KBM-7 (cell line): ENCODE results near the gene PHYH.
A peak's percentile ranks its signal among the peaks of the same experiment; 100 is the strongest.

ENCODE experiments used
- DNase-seq: peaks from one replicate; pipeline ENCODE4 v3.0.0-alpha.2; 2015
- in situ Hi-C: fragments of 300-500 bp; cut with MboI; formaldehyde crosslinking; loops from 2 replicates; pipeline ENCODE4 v1.14.3; 2020; ENCODE audit warnings: low sequenced_read_pairs, low pct_unique_long_range_greater_than_20kb, mixed read lengths

The PHYH gene

GRCh38 chr10:13327534-13327933 is 27.7 kb upstream of the PHYH start:
- DNase-seq: no peak
- in situ Hi-C loops: no loop called here

GRCh38 chr10:13322615-13323148 is 22.8 kb upstream of the PHYH start:
- in situ Hi-C loops: no loop called here
- DNase-seq: no peak

GRCh38 chr10:13321576-13321975 is 21.7 kb upstream of the PHYH start:
- no peak for DNase-seq
- in situ Hi-C loops: no loop called here

DNA sequence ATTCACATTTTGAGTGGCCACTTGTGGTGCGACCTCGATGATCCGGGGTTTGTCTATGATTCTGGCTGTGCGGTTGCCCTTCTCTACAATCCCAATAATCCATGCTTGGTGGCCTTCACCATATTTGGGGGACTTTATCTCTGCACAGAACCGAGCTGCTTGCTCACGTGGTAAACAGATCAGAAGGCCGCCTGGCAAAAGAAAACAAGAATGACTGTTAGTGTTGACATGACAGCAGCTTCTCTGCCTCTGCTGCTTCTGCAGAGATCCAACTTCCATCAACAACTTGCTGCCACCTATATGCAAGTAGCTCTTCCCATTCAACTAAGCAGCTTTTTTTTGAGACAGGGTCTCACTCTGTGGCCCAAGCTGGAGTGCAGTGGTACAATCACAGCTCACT is 19.3 kb upstream of the PHYH start:
- DNase-seq: no peak
- in situ Hi-C loops: no loop called here

DNA sequence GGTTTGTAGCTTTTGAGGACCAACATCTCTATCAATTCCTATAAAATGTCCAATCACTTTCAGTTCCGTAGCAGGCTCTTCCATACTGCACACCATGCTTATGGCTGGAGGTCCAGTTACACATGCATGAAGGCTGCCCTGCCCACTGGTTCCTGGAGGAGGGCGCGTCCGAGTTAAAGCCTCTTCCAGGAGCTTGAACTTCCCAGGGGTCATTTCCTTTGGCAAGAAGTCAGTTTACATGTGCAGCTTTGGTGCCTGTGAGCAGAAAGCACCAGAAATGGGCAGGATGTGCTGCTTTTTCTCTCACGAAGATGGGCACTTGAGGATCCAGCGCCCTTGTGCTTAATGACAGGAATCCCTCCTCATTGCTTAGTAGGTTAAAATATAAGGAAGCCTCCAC is 17.6 kb upstream of the PHYH start:
- DNase-seq: no peak
- in situ Hi-C loops: no loop called here

GRCh38 chr10:13316635-13317311 is 16.9 kb upstream of the PHYH start:
- DNase-seq: no peak
- in situ Hi-C loops: no loop called here

DNA sequence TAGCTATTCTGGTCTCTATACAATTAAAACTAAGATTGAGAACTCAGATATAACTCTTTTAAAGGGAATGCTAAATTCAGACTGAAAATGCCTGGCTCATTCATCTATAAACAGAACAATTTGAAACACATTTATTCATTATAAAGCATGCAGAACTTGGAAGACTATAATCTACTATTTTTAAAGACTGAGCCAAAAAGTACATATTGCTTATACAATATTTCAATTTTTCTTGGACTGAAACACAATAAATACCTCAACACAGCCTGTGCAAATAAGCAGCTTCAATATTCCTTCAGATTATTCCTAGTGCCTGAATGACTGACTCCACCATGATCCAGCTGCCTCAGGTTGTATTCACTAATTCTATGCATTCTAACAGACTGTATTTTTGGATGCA is 15.5 kb upstream of the PHYH start:
- in situ Hi-C loops: no loop called here
- DNase-seq: no peak

DNA sequence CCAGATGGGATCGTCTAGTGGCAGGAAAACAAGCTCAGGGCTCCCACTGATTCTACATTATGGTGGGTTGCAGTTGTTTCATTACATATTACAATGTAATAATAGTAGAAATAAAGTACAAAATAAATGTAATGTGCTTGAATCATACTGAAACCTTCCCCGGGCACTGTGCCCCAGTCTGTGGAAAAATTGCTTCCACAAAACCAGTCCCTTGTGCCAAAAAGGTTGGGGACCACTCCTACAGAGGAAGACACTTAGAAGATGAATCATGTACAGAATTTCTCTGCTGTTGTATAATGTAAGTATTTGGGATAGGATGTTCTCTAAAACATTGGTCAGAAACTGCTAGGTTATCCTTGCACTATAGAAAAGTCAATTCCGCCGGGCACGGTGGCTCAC is 11.3 kb upstream of the PHYH start:
- in situ Hi-C loops: no loop called here

DNA sequence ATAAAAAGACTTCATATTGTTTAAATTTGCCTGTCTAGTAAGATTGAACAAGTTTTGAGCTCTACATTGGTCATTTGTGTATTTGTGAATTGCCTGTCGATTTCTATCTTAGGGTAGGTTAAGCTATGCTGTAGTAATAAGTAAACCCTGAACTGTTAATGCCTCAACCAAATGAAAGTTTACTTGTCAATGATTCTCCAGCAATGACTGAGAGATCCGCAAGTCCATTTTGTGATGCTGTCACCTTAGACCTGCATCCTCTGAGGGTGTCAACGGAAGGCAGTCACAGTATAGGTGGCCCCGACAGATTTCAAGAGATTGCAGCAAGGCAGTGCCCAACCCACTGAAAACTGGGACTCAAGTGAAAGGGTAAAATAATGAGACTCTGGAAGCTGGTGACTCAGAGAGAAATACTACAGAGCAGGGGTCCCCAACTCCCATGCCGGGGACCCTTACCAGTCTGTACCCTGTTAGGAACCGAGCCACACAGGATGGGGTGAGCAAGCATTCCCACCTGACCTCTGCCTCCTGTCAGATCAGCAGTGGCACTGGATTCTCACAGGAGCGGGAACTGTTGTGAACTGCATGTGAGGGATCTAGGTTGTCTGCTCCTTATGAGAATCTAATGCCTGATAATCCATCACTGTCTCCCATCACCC is 10.8 kb upstream of the PHYH start:
- no peak for DNase-seq
- in situ Hi-C loops: no loop called here

More for the DNA sequence above, 11.3 kb upstream of the PHYH start:
- no peak for DNase-seq

DNA sequence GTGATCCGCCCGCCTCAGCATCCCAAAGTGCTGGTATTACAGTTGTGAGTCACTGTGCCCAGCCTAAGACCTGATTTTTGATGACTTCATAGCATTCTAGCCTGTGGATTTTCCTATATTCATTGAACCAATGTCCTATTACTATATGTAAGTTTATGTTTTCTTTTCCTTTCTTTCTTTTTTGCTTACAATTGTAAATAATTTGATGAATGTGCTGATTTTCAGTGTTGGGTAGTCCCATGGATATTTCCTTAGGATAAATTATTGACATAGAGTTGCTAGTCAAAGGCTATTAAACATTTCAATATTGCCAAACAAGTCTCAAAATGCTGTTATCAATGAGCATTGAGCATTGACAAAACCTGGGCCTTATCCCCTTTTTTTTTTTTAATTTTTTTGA is 9.9 kb upstream of the PHYH start:
- no peak for DNase-seq

DNA sequence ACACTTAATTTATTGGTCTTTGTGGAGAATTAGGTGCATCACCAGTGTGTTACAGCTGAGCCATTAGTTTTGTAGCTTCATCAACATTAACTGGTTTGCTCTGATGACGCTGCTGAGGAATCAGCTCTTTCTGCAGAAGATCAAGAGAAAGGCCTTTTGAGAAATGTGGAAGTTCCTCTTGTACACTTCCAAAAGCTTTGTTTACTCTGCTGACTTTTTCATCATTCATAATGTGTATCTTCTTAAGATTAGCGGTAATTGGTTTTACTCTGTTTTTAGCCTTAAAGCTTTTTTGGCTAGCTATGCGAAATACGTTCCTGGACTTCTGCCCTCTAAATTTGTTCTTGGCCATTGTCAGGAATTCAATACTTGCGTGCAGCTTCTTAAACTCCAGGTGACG is 8.2 kb upstream of the PHYH start:
- DNase-seq: no peak
- in situ Hi-C loops: no loop called here

More for the DNA sequence above, 9.9 kb upstream of the PHYH start:
- in situ Hi-C loops: no loop called here

DNA sequence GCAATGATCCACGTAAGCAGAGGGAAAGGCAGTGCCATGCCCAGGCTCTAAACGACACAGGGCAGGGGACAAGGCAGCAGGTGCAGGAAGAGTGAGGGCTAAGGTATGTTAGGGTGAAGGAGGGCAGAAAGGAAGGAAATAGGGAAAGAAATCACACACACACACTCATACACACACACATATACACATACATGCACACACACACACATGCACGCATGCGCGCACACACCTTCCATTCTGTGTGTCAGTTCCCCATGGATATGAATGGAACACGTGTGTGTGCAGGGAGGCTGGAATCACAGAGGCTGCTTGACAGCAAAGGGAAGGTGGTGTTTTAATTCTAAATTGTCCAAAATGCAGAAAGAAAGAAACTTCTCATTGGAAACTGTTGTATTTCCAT is 6.2 kb upstream of the PHYH start:
- no peak for DNase-seq
- in situ Hi-C loops: no loop called here

DNA sequence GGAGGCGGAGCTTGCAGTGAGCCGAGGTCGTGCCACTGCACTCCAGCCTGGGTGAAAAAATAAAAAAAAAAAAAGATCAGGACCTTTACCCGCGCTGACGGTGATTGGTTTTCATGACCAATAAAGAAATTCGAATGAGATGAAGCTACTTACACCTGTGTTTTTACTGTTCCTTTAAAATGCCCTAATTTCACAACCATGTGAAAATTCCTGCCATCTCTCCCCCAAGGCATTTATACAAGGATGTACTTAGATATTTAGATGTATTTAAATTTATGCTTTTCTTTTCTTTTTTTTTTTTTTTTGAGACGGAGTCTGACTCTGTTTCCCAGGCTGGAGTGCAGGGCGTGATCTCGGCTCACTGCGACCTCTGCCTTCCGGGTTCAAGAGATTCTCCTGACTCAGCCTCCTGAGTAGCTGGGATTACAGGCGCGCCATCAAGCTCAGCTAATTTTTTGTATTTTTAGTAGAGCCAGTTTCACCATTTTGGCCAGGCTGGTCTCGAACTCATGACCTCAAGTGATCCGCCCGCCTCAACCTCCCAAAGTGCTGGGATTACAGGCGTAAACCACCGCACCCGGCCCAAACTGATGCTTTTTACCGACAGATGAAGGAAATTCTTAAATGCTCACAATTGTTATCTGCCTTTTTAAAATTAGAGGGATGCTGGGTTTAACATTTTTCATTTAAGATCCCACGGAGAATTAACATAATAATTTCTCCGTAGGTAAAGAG is 3.1 kb upstream of the PHYH start:
- in situ Hi-C loops: no loop called here
- no peak for DNase-seq

DNA sequence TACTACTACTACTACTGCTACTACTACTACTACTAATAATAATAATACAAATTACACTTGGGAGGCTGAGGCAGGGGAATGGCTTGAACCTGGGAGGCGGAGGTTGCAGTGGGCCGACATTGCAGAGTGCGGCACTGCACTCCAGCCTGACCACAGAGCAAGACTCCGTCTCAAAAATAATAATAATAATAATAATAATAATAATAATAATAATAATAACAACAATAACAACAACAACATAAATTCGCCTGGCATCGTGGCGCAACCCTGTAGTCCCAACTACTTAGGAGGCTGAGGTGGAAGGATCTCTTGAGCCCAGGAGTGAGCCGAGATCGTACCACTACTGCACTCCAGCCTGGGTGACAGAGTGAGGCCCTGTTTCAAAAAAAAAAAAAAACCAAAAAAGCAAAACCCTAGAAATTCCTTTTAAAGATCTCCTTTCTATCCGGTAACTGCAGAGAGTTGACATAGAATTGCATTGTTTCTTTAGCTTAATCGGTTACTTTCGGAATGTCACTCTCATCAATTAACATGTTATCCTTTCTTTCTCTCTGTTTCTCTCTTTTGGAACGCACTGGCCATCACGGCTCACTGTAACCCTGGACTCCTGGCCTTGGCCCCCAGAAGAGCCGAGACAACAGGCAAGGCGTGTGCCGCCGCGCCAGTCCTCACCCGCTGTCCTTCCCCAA is 972 bp downstream of the PHYH start:
- in situ Hi-C loops: no loop called here

DNA sequence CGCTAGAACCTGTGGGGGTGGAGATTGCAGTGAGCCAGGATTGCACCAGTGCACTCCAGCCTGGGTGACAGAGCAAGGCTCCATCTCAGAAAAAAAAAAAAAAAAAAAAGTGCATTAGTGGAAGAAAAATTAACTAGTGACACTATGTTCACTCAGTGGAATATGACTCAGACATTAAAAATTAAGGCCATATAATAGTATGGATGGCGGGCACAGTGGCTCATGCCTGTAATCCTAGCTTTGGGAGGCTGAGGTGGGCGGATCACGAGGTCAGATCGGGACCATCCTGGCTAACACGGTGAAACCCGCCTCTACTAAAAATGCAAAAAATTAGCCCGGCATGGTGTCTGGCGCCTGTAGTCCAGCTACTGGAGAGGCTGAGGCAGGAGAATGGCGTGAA is 3.4 kb downstream of the PHYH start:
- in situ Hi-C loops: no loop called here
- no peak for DNase-seq

More for the DNA sequence above, 972 bp downstream of the PHYH start:
- peak; percentile 55 for DNase-seq

DNA sequence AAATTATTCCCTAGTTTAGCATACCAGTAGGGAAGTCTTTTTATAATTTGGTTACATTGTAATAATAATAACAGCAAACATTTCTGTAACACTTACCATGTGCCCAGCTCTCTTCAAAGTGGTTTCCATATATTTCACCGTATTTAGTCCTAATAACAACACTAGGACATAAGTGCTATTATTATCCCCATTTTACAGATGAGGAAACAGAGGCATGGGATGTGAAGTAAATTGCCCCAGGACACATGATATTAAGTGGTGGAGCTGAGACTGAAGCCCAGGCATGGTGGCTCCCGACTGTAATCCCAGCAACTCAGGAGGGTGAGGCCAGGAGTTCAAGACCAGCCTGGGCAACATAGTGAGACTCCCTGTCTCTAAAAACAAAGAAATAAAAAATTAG is 5.1 kb downstream of the PHYH start:
- DNase-seq: no peak
- in situ Hi-C loops: no loop called here

DNA sequence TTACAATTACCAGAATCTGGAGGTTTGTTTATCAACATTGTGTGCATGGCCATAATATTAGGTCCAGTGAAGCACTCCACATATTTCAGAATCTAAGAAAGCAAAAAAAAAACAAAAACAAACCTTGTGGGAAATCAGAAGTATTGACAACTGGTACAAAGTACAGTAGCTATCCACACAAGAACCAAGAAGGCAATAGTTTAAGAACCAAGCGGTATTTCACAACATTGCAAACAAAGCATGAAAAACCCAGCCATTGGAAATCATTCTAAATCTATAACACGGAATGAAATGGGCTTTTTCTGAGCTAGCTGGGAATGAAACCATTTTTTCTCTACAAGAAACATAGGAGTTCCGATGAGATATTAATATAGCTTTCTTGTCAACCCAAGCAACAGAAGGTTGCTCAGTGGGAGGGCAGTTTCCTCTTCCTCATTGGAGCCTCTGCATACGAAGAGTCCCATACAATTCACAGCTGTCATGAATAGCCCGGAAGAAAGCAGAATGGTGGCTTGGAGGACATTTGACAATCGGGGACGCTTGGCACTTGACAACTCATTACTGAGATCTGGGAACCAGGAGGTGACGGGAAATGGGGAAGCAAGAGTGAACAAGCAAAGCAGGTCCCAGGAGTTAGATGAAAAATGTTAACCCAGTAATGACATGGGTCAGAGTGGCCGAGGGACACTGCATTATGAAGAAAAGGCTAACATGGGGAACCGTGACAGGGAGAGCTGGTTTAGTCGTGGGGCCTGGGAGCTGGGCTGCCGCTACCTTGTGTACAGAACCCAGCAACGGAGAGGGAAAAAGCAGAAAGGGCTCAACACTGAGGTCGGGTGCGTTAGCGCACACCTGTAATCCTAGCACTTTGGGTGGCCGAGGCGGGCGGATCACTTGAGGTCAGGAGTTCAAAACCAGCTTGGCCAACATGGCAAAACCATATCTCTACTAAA is 7.8 kb downstream of the PHYH start:
- in situ Hi-C loops: no loop called here

GRCh38 chr10:13291061-13291460 is 8.8 kb downstream of the PHYH start:
- no peak for DNase-seq
- in situ Hi-C loops: no loop called here

More for the DNA sequence above, 7.8 kb downstream of the PHYH start:
- DNase-seq: no peak

DNA sequence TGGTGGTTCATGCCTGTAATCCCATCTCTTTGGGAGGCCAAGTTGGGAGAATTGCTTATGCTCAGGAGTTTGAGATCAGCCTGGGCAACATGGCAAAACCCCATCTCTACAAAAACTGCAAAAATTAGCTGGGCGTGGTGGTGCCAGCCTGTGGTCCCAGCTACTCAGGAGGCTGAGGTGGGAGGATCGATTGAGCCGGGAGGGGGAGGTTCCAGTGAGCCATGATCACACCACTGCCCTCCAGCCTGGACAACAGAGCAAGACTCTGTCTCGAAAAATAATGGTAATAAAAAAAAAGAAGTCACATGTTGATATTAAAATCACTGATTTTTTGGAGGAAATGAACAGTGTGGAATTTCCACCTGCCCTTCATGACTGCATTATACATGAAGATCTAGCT is 15.8 kb downstream of the PHYH start:
- DNase-seq: no peak
- in situ Hi-C loops: no loop called here
